NCI-H526 treated with DMSO at 0.1 percent for 48 hours (cell line): ENCODE results near the gene SDC3.
A peak's percentile ranks its signal among the peaks of the same experiment; 100 is the strongest.
"Not testable (repeated sequence)": the region's sequence is repeated elsewhere in the genome, so short reads cannot be mapped to it uniquely, and the experiment has no call there.

Experiments used
- DNase-seq: peaks from one replicate; lab custom pipeline; 2025; lab: John Stamatoyannopoulos, UW

SDC3 gene, protein sequence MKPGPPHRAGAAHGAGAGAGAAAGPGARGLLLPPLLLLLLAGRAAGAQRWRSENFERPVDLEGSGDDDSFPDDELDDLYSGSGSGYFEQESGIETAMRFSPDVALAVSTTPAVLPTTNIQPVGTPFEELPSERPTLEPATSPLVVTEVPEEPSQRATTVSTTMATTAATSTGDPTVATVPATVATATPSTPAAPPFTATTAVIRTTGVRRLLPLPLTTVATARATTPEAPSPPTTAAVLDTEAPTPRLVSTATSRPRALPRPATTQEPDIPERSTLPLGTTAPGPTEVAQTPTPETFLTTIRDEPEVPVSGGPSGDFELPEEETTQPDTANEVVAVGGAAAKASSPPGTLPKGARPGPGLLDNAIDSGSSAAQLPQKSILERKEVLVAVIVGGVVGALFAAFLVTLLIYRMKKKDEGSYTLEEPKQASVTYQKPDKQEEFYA

DNA sequence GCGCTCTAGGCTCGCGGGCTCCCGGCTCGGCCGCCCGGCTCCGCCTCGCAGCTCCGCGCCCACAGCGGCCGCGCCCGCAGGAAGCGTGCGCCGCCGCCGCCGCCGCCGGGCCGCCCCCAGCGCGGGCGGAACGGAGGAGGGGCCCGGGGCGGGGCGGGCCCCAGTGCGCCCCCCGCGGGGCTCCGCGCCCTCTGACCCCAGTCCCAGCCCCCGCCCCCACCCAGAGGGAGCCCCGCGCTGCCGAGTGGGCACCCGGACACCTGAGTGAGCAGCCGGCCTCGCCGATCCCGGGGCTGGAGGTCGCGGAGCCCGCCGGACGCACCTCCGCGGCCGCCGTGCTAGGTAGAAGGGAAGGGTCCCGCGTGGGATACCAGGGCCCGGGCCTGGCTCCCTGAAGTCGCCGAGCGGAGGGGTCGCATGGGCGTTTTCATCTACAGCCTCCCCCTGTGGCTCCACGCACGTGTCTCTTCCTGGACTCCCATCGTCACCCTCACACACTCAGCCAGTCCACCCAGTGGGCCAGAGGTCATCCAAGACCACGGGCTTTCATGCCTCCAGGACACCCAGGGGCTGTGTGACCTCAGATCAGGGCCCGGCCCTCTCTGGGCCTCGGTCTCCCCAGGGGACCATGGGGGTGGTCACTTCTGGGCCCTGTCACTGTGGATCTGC is at the start of gene SDC3:
TSS of gene SDC3 (minus strand) at position 63 of the 669 bp plus-strand sequence. CDS start 172 bp downstream, outside the sequence.
- DNase-seq: peak; percentile 31

DNA sequence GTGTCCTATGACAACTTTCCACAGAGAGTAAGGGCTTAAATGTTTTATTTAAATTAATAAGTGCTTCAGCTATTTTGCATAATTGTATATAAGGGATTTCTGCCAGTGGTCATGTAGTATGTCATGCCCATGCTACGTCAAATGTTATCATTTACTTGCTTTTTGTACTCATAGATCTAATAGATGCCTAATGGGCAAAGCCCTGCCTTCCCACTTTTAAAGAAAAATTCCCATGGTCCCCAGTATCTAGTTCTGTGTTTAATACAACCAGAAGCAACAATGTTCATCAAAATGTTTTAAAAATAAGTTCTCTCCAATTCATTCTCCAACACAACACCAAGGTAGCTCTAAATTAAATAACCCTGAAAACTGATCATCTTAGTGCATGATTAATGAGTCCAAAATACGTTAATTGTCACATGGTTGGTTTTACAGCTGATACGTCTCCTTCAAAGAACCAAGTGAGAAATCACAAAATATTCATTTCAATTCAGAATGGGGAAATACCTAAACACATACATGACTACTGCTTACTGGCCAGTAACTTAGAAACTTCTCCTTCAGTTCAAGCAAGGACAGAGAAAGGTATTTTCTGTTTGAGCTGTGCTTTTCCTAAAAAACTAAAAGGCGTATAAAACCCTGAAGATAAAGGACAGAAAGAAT is 49.1 kb upstream of the SDC3 start:
- no peak for DNase-seq

GRCh38 chr1:30955448-30956015 is 47.0 kb upstream of the SDC3 start:
- DNase-seq: no peak

DNA sequence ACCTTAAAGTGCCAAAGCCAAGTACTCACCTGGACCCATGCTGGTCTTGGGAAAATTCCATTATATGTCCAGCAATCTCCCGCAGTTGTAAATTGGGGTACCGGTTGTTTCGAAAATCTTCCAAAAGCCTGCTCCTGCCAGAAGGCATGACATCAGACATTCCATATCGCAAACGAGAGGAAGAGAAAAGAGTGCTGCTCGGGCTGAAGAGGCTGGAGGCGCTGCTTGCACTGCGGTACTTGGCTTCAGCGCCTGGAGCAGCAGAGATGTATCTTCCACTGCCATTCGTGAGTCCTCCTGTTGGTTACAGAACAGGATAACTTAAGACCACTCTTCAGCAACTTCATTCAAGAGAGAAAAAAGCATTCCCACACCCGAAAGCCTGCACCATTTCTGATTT is 45.1 kb upstream of the SDC3 start:
- DNase-seq: no peak

DNA sequence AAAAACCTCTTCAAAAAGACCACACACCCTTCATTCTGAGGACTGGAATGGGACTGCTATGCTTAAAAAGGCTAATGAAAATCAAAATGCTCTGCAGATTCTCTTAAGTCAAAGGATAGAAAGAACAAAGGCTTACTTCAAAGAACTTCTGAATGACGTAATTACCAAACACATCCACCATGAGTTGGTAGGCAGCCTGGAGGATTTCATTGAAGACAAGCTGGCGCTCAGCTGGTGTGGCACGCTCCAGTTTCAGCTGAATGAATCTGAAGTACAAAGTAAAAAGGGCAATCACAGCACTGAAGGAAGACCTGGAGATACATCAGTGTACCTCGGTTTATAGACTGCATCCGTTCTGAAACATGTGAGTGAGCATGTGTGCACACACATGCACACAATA is 43.5 kb upstream of the SDC3 start:
- DNase-seq: no peak

DNA sequence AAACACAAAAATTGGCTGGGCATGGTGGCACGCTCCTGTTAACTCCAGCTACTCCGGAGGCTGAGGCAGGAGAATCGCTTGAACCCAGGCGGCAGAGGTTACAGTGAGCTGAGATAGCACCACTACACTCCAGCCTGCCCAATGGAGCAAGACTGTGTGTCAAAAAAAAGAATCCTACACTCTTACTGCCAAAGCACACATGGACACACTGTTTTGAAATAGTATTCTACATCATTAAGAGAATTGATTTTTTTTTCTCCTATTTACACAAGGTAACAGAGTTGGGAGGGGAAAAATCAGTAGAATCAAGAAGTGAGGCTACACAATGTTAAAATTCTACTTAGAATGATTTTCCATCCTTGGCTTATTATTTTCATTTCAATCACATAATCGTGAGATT is 42.1 kb upstream of the SDC3 start:
- DNase-seq: no peak

- DNase-seq: no peak
Measured at GRCh38 chr1:30950053-30950452, 41.5 kb upstream of the SDC3 start.

DNA sequence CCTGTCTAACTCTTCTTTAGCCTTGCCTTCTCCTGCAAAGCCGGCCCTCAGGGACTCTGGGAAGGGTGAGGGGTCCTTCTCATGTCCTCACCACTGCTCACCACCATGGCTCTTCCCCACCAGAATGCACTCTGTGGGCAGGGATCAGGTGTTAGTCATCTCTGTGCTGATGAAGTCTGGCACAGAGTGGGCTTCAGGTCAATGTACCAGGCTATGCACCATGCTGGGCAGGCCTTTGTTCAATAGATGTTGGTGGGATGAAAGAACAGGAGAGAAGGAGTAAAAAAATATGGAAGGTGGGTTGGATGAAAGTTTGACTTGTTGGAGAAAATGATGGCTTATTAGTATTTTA is 40.9 kb upstream of the SDC3 start:
- not testable (repeated sequence) for DNase-seq

DNA sequence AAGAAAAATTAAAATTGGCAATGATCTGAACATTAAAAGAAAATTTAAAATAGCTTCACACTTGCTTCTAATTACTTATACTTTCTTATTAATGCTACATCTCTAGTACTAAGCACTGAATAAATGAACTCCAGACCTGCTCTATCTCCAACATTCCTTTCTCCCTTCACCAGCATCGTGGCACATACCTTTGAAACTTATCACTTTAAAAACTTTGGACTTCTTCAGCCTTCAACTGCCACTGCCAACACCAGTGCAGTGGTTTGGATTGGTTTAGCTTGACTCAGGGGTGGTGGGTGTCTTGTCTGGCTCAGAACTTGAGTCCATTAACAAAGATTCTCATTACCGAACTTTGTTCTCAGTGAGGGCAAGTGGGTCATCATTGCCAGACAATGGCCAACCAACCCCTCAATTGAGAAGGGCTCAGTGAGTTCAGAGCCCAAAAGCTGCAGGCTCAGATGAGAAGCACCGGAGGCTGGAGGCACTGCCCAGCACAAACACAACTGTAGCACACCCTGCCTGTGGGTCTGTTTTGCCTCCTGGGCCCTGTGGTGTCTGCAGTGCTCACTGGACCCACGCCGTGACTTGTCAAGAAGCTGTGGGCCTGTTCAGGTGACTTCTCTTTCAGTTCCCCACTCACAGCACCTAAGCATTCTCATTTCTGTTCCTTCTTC is 40.4 kb upstream of the SDC3 start:
- not testable (repeated sequence) for DNase-seq

GRCh38 chr1:30948278-30948677 is 39.7 kb upstream of the SDC3 start:
- DNase-seq: no peak

- no peak for DNase-seq
Measured at GRCh38 chr1:30947212-30947611, 38.7 kb upstream of the SDC3 start.

DNA sequence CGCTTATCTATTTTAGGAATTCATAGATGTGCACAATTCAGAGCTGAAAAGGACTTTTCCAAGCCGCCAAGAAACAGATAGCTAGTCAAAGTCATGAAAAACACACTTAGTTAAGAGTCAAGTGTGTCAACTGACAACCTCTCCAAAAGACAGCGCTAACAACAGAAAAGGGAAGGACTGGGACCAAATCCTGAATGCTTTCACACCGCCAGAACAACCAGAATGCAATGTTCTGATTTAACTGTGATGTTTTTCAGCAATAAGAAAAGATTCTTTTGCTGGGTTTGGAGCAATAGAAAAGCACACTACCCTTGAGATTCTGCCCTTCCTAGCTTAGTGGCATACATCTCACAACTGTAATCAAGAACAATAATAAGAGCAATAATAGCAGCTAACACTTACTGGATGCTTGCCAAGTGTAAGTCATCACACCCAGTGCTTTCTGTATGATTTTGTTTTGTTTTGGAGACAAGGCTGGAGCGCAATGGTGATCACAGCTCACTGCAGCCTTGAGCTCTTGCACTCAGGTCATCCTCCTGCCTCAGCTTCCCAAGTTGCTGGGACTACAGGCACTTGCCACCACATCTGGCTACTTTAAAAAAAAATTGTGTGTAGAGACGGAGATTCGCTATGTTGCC is 33.9 kb upstream of the SDC3 start:
- DNase-seq: no peak

- DNase-seq: no peak
Measured at GRCh38 chr1:30940541-30940940, 32.0 kb upstream of the SDC3 start.

- DNase-seq: no peak
Measured at GRCh38 chr1:30936541-30937171, 28.1 kb upstream of the SDC3 start.

DNA sequence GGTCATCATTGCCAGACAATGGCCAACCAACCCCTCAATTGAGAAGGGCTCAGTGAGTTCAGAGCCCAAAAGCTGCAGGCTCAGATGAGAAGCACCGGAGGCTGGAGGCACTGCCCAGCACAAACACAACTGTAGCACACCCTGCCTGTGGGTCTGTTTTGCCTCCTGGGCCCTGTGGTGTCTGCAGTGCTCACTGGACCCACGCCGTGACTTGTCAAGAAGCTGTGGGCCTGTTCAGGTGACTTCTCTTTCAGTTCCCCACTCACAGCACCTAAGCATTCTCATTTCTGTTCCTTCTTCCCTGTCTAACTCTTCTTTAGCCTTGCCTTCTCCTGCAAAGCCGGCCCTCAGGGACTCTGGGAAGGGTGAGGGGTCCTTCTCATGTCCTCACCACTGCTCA is 27.2 kb upstream of the SDC3 start:
- DNase-seq: not testable (repeated sequence)

GRCh38 chr1:30934613-30935012 is 26.1 kb upstream of the SDC3 start:
- DNase-seq: no peak

GRCh38 chr1:30933874-30934252 is 25.3 kb upstream of the SDC3 start:
- no peak for DNase-seq

- no peak for DNase-seq
Measured at GRCh38 chr1:30930631-30931173, 22.1 kb upstream of the SDC3 start.

GRCh38 chr1:30929944-30930525 is 21.5 kb upstream of the SDC3 start:
- no peak for DNase-seq

GRCh38 chr1:30929135-30929889 is 20.8 kb upstream of the SDC3 start:
- peak; percentile 46 for DNase-seq
